Gastroesophageal sphincter (tissue), 3 donors: Measurements from ENCODE around the gene TMX3.

Experiments used
- EP300 ChIP-seq: sonication (generic); formaldehyde crosslinking; IDR thresholded peaks from one replicate; pipeline ENCODE4 v1.6.1; 2017; ENCODE audit warnings: antibody characterized with exemption, mild to moderate bottlenecking
- POLR2AphosphoS5 ChIP-seq: sonication (generic); formaldehyde crosslinking; IDR thresholded peaks from one replicate; pipeline ENCODE4 v1.6.1; 2017; ENCODE audit warnings: antibody characterized with exemption
- TF ChIP-seq, protein P1 (sequence below), 4 experiments: fragments of 200-600 bp in 2 of 4; fragments of 450-650 bp in 2 of 4; sonication (generic) in 1 of 4; IDR thresholded peaks; one replicate each; pipeline ENCODE4 v1.5.1; 2017 to 2019; ENCODE audit warnings: antibody characterized with exemption in 4 of 4, mild to moderate bottlenecking in 2 of 4, moderate library complexity in 2 of 4

DNA sequence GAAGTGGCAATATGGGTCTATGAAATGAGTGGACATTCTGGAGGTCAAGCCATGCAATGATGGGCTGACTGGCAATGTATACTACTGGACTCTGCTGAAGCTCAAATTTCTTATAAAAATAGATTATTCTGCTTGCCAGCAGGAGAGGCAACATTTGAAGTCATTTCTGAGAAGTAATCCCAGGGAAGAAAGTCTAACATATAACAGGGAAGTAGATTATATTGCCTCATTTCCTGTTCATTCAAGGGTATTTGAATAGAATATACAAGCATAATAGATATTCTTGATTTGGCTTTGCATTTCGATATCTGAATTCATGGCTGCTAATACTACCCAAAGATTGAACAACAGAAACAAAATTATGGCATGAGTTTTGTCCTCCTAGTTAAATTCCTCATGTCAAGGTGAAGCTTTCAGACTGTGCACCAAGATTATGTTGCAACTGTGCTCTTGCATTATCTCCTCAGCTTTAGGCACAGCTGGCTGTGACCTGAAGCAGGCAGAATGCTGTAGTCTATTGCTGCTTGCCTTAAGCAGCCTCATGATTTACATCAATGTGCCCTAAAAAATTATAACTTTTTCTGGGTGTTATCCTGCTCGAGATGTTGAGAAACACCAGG lies 13.3 kb upstream of the TMX3 start:
- TF ChIP-seq, protein P1, sequence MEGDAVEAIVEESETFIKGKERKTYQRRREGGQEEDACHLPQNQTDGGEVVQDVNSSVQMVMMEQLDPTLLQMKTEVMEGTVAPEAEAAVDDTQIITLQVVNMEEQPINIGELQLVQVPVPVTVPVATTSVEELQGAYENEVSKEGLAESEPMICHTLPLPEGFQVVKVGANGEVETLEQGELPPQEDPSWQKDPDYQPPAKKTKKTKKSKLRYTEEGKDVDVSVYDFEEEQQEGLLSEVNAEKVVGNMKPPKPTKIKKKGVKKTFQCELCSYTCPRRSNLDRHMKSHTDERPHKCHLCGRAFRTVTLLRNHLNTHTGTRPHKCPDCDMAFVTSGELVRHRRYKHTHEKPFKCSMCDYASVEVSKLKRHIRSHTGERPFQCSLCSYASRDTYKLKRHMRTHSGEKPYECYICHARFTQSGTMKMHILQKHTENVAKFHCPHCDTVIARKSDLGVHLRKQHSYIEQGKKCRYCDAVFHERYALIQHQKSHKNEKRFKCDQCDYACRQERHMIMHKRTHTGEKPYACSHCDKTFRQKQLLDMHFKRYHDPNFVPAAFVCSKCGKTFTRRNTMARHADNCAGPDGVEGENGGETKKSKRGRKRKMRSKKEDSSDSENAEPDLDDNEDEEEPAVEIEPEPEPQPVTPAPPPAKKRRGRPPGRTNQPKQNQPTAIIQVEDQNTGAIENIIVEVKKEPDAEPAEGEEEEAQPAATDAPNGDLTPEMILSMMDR (IDR thresholded peaks at IDR 0.05) = no peak
- TF ChIP-seq EP300 (no peak), POLR2AphosphoS5 (no peak)
